Parathyroid adenoma (tissue), 2 donors: ENCODE results near the gene SPINT2.
"Not testable (repeated sequence)": the region's sequence is repeated elsewhere in the genome, so short reads cannot be mapped to it uniquely, and the experiment has no call there.

ENCODE experiments used
- H2AFZ ChIP-seq: fragments of 300-600 bp; sonication (generic); one replicate; pipeline ENCODE4 v1.7.0; 2017; ENCODE audit warnings: antibody characterized with exemption, mild to moderate bottlenecking
- H3K27ac ChIP-seq: fragments of 300-600 bp; sonication (generic); one replicate; pipeline ENCODE4 v1.7.0; 2017
- H3K27me3 ChIP-seq: fragments of 300-600 bp; sonication (generic); one replicate; pipeline ENCODE4 v1.7.0; 2017; ENCODE audit warnings: low read length; ENCODE audit not compliant: control insufficient read depth, insufficient read depth
- H3K36me3 ChIP-seq: fragments of 300-600 bp; sonication (generic); one replicate; pipeline ENCODE4 v1.7.0; 2017; ENCODE audit warnings: low read length; ENCODE audit not compliant: control insufficient read depth, insufficient read depth
- H3K4me1 ChIP-seq: fragments of 300-600 bp; sonication (generic); one replicate; pipeline ENCODE4 v1.7.0; 2017; ENCODE audit warnings: control low read depth
- H3K4me2 ChIP-seq: fragments of 300-600 bp; sonication (generic); one replicate; pipeline ENCODE4 v1.7.0; 2017; ENCODE audit warnings: low read length
- H3K4me3 ChIP-seq: fragments of 300-600 bp; sonication (generic); one replicate; pipeline ENCODE4 v1.7.0; 2017; ENCODE audit warnings: low read depth, low read length
- H3K79me2 ChIP-seq: fragments of 300-600 bp; sonication (generic); one replicate; pipeline ENCODE4 v1.7.0; 2017; ENCODE audit warnings: control low read depth
- H3K9ac ChIP-seq: fragments of 300-600 bp; sonication (generic); one replicate; pipeline ENCODE4 v1.7.0; 2017; ENCODE audit warnings: mild to moderate bottlenecking
- H3K9me3 ChIP-seq: fragments of 300-600 bp; sonication (generic); one replicate; pipeline ENCODE4 v1.7.0; 2017; ENCODE audit warnings: low read length; ENCODE audit not compliant: control insufficient read depth
- TF ChIP-seq, protein P1 (sequence below): fragments of 300-600 bp; sonication (generic); IDR thresholded peaks from one replicate; pipeline ENCODE4 v1.7.0; 2017; ENCODE audit warnings: antibody characterized with exemption, mild to moderate bottlenecking
- donor health status: primary hyperparathyroidism.

SPINT2 gene

DNA sequence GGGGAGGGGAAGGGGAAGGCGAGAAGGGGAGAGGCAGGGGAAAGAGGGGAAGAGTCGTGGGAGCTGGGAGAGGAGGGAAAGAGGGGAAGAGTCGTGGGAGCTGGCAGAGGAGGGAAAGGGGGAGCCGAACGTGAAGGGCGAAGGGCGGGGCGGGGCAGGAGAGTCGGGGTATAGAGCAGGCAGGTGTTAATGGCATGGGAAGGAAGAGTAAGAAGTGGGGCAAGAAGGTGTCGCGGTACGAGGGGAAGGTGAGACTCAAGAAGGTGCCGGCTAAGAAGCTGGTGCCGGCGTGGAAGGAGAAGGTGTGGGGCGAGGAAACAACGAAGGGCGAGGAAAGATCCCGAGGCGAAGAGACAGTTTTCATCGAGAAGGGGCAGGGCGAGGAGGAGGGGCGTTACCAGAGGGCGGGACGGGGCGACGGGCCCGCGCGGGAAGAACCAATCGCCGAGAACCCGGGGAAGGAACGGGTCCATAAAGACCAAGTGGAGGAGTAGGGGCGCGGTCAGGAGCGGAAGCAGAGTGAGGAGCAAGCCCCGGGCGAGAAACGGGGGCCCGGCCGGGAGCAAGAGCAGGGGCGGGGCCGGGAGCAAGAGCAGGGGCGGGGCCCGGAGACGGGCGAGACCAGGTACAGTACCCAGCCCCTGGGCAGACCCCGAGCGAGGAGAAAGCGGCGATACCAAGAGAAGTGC lies 71.7 kb downstream of the SPINT2 start:
- TF ChIP-seq, protein P1, sequence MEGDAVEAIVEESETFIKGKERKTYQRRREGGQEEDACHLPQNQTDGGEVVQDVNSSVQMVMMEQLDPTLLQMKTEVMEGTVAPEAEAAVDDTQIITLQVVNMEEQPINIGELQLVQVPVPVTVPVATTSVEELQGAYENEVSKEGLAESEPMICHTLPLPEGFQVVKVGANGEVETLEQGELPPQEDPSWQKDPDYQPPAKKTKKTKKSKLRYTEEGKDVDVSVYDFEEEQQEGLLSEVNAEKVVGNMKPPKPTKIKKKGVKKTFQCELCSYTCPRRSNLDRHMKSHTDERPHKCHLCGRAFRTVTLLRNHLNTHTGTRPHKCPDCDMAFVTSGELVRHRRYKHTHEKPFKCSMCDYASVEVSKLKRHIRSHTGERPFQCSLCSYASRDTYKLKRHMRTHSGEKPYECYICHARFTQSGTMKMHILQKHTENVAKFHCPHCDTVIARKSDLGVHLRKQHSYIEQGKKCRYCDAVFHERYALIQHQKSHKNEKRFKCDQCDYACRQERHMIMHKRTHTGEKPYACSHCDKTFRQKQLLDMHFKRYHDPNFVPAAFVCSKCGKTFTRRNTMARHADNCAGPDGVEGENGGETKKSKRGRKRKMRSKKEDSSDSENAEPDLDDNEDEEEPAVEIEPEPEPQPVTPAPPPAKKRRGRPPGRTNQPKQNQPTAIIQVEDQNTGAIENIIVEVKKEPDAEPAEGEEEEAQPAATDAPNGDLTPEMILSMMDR: no peak
- no peaks in the 10 kb centered on the region for H3K27me3 ChIP-seq
- H3K79me2 ChIP-seq: no peaks in the 10 kb centered on the region
- peak overlapping the region; percentile 99 for H3K4me3 ChIP-seq
- no peak overlapping the region for H3K9ac ChIP-seq
- H3K4me2 ChIP-seq: peak overlapping the region; percentile 100
- peak overlapping the region; percentile 94 for H3K27ac ChIP-seq
- no peaks in the 10 kb centered on the region for H3K36me3 ChIP-seq
- H2AFZ ChIP-seq: peak overlapping the region; percentile 90
- no peaks in the 10 kb centered on the region for H3K9me3 ChIP-seq
- no peaks in the 10 kb centered on the region for H3K4me1 ChIP-seq

DNA sequence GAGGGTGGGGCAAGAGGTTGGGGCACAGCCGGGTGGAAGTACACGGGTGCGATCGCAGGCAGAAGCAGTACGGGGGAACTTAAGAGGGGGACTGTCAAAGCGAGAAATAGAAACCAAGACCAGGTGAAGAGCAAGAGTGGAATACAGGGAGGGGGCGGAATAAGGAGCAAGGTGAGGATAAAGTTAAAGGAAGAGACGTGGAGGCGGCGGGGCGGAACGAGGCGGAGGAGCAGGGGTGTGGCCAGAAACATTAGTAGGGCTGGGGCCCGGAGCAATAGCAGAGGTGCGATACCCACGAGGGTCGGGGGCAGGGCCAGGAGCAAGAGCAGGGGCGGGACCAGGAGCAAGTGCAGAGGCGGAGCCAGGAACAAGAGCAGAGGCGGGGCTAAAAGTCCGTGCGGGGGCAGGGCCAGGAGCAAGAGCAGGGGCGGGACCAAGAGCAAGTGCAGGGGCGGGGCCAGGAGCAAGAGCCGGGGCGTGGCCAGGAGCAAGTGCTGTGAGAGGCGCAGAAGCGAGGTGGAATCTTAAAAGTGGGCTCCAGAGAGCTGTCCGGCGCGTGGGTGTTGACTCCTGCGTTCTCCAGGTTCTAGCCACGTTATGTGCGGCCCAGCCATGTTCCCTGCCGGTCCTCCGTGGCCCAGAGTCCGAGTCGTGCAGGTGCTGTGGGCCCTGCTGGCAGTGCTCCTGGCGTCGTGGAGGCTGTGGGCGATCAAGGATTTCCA lies 72.4 kb downstream of the SPINT2 start:
- TF ChIP-seq, protein P1: no peak
- Histone ChIP-seq H3K9me3 (no peaks in the 10 kb centered on the region), H3K27ac (peak overlapping the region; percentile 94), H3K79me2 (no peaks in the 10 kb centered on the region), H3K4me1 (no peaks in the 10 kb centered on the region), H3K9ac (no peak overlapping the region), H3K4me2 (peak overlapping the region; percentile 100), H2AFZ (peak overlapping the region; percentile 90), H3K36me3 (no peaks in the 10 kb centered on the region), H3K4me3 (peak overlapping the region; percentile 99), H3K27me3 (no peaks in the 10 kb centered on the region)

DNA sequence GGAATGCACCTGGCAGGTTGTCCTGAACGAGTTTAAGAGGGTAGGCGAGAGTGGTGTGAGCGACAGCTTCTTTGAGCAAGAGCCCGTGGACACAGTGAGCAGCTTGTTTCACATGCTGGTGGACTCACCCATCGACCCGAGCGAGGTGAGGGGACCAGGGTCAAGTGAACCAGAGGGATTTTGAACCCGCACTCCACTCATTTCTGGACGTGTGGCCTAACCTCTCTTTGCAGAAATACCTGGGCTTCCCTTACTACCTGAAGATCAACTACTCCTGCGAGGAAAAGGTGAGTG lies 72.9 kb downstream of the SPINT2 start:
- Histone ChIP-seq H3K4me2 (peak overlapping the region; percentile 100), H3K4me1 (no peaks in the 10 kb centered on the region), H3K36me3 (no peaks in the 10 kb centered on the region), H3K9me3 (no peaks in the 10 kb centered on the region), H3K27ac (peak overlapping the region; percentile 94), H3K4me3 (peak overlapping the region; percentile 99), H3K27me3 (no peaks in the 10 kb centered on the region), H3K9ac (no peak overlapping the region), H3K79me2 (no peaks in the 10 kb centered on the region), H2AFZ (peak overlapping the region; percentile 90)
- TF ChIP-seq, protein P1: no peak

DNA sequence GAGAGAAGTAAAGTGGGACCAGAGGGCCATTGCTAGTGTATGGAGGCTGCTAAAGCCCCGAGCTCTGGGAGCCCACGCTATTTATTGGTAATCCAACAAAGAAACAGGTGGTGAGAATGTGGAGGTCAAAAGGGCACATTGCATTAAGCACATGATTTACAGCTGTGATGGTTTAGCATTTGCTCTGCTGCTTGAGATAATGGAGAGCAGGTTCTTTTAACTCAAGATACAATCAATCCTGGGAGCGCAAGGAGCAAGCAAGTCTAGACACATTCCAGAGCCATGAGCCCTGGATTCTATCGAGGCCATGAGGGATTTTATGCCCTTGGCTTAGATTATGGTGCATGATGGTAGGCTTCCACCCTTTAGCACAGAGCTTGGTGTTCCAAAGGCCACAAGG lies 74.6 kb downstream of the SPINT2 start:
- not testable (repeated sequence) for H3K79me2 ChIP-seq, H3K27ac ChIP-seq, H3K4me1 ChIP-seq, H3K36me3 ChIP-seq, H2AFZ ChIP-seq, H3K27me3 ChIP-seq, H3K4me3 ChIP-seq, H3K4me2 ChIP-seq, H3K9ac ChIP-seq, H3K9me3 ChIP-seq

DNA sequence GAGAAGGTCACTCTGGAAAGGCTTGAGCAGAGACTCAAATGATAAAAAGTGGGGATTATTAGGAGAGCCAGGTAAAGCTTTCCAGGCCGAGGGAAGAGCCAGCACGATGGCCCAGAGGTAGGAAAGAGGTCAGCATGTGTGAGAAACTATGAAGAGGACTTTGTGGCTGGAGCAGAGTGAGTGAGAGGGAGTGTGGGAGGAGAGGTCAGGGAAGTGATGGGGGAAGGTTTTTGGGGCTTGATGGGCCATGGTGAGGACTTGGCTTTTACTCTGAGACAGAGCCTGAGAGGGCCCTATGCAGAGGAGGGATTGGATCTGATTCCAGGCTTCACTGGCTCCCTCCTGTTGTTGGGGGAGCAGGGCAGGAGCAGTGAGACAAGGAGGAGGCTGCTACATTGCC lies 76.6 kb downstream of the SPINT2 start:
- Histone ChIP-seq H3K27ac (no peak overlapping the region), H3K9ac (no peak overlapping the region), H3K79me2 (no peaks in the 10 kb centered on the region), H3K27me3 (no peaks in the 10 kb centered on the region), H3K9me3 (no peaks in the 10 kb centered on the region), H3K4me1 (no peaks in the 10 kb centered on the region), H2AFZ (no peak overlapping the region), H3K4me3 (no peak overlapping the region), H3K4me2 (no peak overlapping the region), H3K36me3 (no peaks in the 10 kb centered on the region)
- TF ChIP-seq, protein P1: no peak
